CD4-positive, CD25-positive, alpha-beta regulatory T cell (primary cell): ENCODE results near the gene PLAGL2. TPM values are rescaled to one million over a fixed set of nuclear protein-coding genes. Genes with fewer than 3 reads are reported as not detected.

Experiments
- ATAC-seq, 2 donors: fragments of 150-1000 bp; cut with Tn5 transposase; one replicate each; pipeline ENCODE4 v1.10.0; 2021; ENCODE audit warnings: low read depth in 2 of 2, moderate number of reproducible peaks in 2 of 2, moderate library complexity in 1 of 2
- DNase-seq, 3 donors: peaks; one replicate each; pipeline versions ENCODE4 v3.0.0 to v3.0.0-alpha.2; 2012 to 2022; ENCODE audit warnings: mixed read lengths in 1 of 3
- H3K27ac ChIP-seq: one replicate; pipeline ENCODE4 v1.7.0; 2013; ENCODE audit warnings: mild to moderate bottlenecking, low read length; ENCODE audit not compliant: insufficient read depth, poor library complexity, severe bottlenecking
- H3K27me3 ChIP-seq: one replicate; pipeline ENCODE4 v1.7.0; 2013; ENCODE audit warnings: low read length; ENCODE audit not compliant: control insufficient read depth, insufficient read depth
- H3K36me3 ChIP-seq: one replicate; pipeline ENCODE4 v1.7.0; 2013; ENCODE audit warnings: mild to moderate bottlenecking, low read length, moderate library complexity; ENCODE audit not compliant: control insufficient read depth, insufficient read depth
- H3K4me1 ChIP-seq: 2 replicates; pipeline ENCODE4 v1.7.0; 2013; ENCODE audit warnings: mild to moderate bottlenecking, low read length; ENCODE audit not compliant: insufficient read depth, control insufficient read depth, poor library complexity, severe bottlenecking
- H3K4me3 ChIP-seq: one replicate; pipeline ENCODE4 v1.7.0; 2013; ENCODE audit warnings: low read depth, mild to moderate bottlenecking, low read length, moderate library complexity
- H3K9me3 ChIP-seq, 2 experiments: 1 replicate in 1 of 2; 2 replicates in 1 of 2; pipeline ENCODE4 v1.7.0; 2013; ENCODE audit warnings: low read length in 2 of 2, mild to moderate bottlenecking in 1 of 2, moderate library complexity in 1 of 2; ENCODE audit not compliant: control insufficient read depth in 2 of 2
- H3K27ac Mint-ChIP-seq, 3 donors: one replicate each; pipeline ENCODE4 v1.8.0; 2020 to 2022; ENCODE audit warnings: mild to moderate bottlenecking in 3 of 3, mixed read lengths in 3 of 3, moderate library complexity in 2 of 3
- H3K27me3 Mint-ChIP-seq: one replicate; pipeline ENCODE4 v1.8.0; 2022; ENCODE audit warnings: mild to moderate bottlenecking, mixed read lengths
- H3K36me3 Mint-ChIP-seq: one replicate; pipeline ENCODE4 v1.8.0; 2020; ENCODE audit warnings: mixed read lengths
- H3K4me1 Mint-ChIP-seq, 4 donors: one replicate each; pipeline ENCODE4 v1.8.0; 2020 to 2022; ENCODE audit warnings: mixed read lengths in 4 of 4, mild to moderate bottlenecking in 1 of 4
- H3K4me3 Mint-ChIP-seq, 4 donors: one replicate each; pipeline ENCODE4 v1.8.0; 2020 to 2022; ENCODE audit warnings: mild to moderate bottlenecking in 4 of 4, mixed read lengths in 4 of 4, moderate library complexity in 3 of 4
- H3K9me3 Mint-ChIP-seq, 7 donors: one replicate each; pipeline ENCODE4 v1.8.0; 2020 to 2022; ENCODE audit warnings: mixed read lengths in 7 of 7, mild to moderate bottlenecking in 3 of 7, moderate library complexity in 2 of 7
- polyA plus RNA-seq, 4 donors: library from polyadenylated mRNA; unstranded; fragments of 300-500 nt; fragmentation: Illumina TruSeq; gene quantifications; one replicate each; pipeline ENCODE4 v1.2.3, GENCODE V29; 2021
- total RNA-seq: library from RNA; stranded (reverse); gene quantifications from one replicate; pipeline ENCODE4 v1.2.3, GENCODE V29; 2022

PLAGL2 gene
- total and polyA plus RNA-seq, 5 donors from 2014 or later, result 2.8 to 22.9 (median 4.4) TPM

DNA sequence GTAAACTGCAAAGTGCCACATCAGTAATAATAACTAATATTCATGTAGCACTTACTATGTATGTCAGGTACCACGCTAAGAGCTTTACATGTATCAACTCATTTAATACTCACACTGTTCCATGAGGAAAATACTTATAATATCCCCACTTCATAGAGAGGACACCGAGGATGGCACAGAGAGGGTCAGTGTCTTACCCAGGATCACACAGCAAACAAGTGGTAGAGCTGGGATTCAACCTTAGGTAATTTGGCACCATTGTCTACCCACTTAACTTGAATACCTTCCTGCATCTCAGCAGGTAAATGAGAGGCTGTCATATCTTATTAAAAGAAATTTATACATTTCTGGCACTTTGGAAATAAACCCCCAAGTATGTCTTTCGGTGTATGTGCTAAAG lies 8.2 kb upstream of the PLAGL2 start:
- Mint-ChIP-seq H3K9me3 (no peaks in the 10 kb centered on the region), H3K27ac (no peak overlapping the region), H3K27me3 (peaks cover 4% of the 10 kb centered on the region), H3K36me3 (peaks cover 58% of the 10 kb centered on the region), H3K4me1 (peaks cover 11 to 22% (median 16%) of the 10 kb centered on the region in 4 donors), H3K4me3 (no peak overlapping the region)
- Histone ChIP-seq H3K27me3 (no peaks in the 10 kb centered on the region), H3K4me1 (no peaks in the 10 kb centered on the region), H3K9me3 (no peaks in the 10 kb centered on the region), H3K36me3 (peaks cover 65% of the 10 kb centered on the region), H3K27ac (no peak overlapping the region), H3K4me3 (no peak overlapping the region)
- no peak for ATAC-seq
- DNase-seq, result no peak

DNA sequence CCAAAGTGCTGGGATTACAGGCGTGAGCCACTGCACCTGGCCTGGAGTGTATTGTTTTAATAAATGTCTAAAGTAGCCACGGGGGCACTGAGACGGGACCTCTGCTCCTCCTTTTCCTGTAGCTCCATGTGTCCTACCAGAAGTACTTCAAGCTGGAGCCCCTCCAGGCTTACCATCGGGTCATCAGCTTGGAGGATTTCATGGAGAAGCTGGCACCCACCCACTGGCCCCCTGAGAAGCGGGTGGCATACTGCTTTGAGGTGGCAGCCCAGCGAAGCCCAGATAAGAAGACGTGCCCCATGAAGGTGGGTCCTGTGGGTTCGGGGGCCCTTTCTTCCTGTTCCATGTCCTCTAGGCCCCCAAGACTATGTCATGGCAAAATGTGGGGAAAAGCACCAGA lies 7.6 kb upstream of the PLAGL2 start:
- no peak for ATAC-seq
- Mint-ChIP-seq H3K36me3 (peaks cover 60% of the 10 kb centered on the region), H3K9me3 (no peaks in the 10 kb centered on the region), H3K27me3 (peaks cover 4% of the 10 kb centered on the region), H3K27ac (no peak overlapping the region), H3K4me1 (peaks cover 15 to 28% (median 20%) of the 10 kb centered on the region in 4 donors), H3K4me3 (no peak overlapping the region)
- Histone ChIP-seq H3K27me3 (no peaks in the 10 kb centered on the region), H3K4me1 (no peaks in the 10 kb centered on the region), H3K4me3 (no peak overlapping the region), H3K27ac (no peak overlapping the region), H3K9me3 (no peaks in the 10 kb centered on the region), H3K36me3 (peaks cover 65% of the 10 kb centered on the region)
- DNase-seq, result no peak

DNA sequence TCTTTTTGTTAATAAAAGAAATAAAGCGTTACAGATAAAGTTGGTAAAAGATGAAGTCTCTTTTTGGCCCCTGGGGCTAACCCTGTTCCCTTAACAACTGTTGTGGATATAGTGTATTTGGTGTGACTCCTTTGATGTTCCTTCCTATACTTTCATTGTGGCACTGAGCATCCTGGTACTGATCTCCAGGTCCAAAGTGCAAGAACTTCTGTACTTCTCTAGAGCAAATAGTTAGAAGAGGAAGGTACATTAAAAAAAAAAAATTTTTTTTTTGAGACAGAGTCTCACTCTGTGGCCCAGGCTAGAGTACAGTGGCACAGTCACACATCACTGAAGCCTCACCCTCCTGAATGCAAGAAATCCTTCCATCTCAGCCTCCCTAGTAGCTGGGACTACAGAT lies 6.3 kb upstream of the PLAGL2 start:
- H3K4me3 ChIP-seq, result no peak overlapping the region
- ATAC-seq (no peak), DNase-seq (no peak)
- H3K27ac ChIP-seq, result no peak overlapping the region
- no peaks in the 10 kb centered on the region for H3K27me3 ChIP-seq
- no peaks in the 10 kb centered on the region for H3K9me3 ChIP-seq
- Mint-ChIP-seq H3K36me3 (peaks cover 56% of the 10 kb centered on the region), H3K4me1 (peaks cover 18 to 37% (median 25%) of the 10 kb centered on the region in 4 donors), H3K9me3 (no peaks in the 10 kb centered on the region), H3K27ac (no peak overlapping the region), H3K27me3 (peaks cover 4% of the 10 kb centered on the region), H3K4me3 (no peak overlapping the region)
- peaks cover 7% of the 10 kb centered on the region for H3K4me1 ChIP-seq
- H3K36me3 ChIP-seq, result peaks cover 56% of the 10 kb centered on the region

DNA sequence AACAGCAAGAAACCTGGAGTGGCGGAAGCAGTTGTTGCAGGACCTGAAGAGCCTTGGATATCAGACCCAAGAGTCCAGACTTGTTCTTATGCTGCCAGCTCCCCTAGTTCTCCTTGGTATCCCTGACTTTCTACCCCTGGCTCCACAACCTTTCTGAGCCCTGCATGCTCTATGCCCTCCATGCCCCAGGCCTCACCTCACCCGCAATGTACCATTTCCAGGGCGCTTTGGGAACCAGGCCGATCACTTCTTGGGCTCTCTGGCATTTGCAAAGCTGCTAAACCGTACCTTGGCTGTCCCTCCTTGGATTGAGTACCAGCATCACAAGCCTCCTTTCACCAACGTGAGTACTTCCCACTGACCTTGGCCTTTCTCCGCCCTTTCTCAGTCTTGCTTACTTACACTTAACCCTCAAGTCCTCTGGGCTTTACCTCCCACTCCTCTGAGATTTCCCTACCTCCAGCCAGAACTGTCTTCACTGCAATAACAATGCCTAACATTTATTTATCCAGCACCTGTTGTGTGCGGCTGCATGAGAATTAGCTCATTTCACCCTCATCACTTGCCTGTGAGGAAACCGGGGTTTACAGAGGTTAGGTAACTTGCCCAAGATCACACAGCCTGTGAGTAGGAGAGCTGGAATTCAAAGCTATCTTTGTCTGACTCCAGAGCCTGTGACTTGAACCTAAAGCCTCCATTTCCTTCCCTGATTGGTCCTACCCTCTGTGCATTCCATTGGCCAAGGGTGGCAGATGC lies 2.5 kb upstream of the PLAGL2 start:
- ATAC-seq, result no peak
- peaks cover 36% of the 10 kb centered on the region for H3K4me1 ChIP-seq
- peaks cover 26 to 63% (median 42%) of the 10 kb centered on the region in 4 donors for H3K4me1 Mint-ChIP-seq
- no peak overlapping the region for H3K27ac ChIP-seq
- H3K4me3 ChIP-seq, result no peak overlapping the region
- H3K4me3 Mint-ChIP-seq, result peak overlapping the region; percentile 70 to 98 (median 91)
- no peaks in the 10 kb centered on the region for H3K9me3 Mint-ChIP-seq
- peaks cover 4% of the 10 kb centered on the region for H3K27me3 Mint-ChIP-seq
- H3K9me3 ChIP-seq, result no peaks in the 10 kb centered on the region
- H3K27ac Mint-ChIP-seq, result peak overlapping the region; percentile 4 to 94 (median 82)
- H3K36me3 ChIP-seq, result peaks cover 20% of the 10 kb centered on the region
- DNase-seq, result no peak
- no peaks in the 10 kb centered on the region for H3K27me3 ChIP-seq
- peaks cover 32% of the 10 kb centered on the region for H3K36me3 Mint-ChIP-seq

DNA sequence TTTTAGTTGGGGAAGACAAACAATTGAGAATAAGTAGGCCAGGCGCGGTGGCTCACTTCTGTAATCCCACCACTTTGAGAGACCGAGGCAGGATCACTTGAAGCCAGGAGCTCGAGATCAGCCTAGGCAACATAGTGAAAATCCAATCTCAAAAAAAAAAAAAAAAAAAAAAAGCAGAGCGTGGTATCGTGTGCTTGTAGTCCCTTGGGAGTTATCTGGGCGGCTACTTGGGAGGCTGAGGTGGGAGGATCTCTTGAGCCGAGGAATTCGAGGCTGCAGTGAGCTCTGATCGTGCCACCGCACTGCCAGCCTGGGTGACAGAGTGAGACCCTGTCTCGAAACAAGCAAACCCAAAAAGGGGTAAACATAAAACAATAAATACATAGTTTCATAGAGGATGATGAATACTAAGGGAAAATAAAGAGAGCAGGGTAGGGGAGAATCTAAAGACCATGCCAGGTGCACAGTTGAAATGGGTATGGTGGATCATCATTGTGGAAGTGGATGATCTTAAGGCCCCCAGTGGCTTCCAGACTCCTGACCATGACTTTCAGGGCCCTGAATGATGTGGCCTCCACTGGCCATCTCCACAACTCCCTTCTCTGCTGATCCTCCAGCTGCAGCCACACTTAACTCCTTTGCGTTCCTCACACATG lies 1.1 kb upstream of the PLAGL2 start:
- H3K4me3 ChIP-seq, result peak overlapping the region; percentile 91
- peak overlapping the region; percentile 71 for H3K27ac ChIP-seq
- no peaks in the 10 kb centered on the region for H3K9me3 Mint-ChIP-seq
- H3K36me3 Mint-ChIP-seq, result peaks cover 24% of the 10 kb centered on the region
- peak overlapping the region; percentile 90 to 98 (median 94) for H3K4me3 Mint-ChIP-seq
- H3K27me3 Mint-ChIP-seq, result no peaks in the 10 kb centered on the region
- peaks cover 13% of the 10 kb centered on the region for H3K36me3 ChIP-seq
- H3K27me3 ChIP-seq, result no peaks in the 10 kb centered on the region
- no peak for ATAC-seq
- DNase-seq, result no peak
- H3K4me1 Mint-ChIP-seq, result peaks cover 37 to 75% (median 51%) of the 10 kb centered on the region in 4 donors
- H3K27ac Mint-ChIP-seq, result peak overlapping the region; percentile 82 to 94 (median 92)
- peaks cover 50% of the 10 kb centered on the region for H3K4me1 ChIP-seq
- H3K9me3 ChIP-seq, result no peaks in the 10 kb centered on the region

DNA sequence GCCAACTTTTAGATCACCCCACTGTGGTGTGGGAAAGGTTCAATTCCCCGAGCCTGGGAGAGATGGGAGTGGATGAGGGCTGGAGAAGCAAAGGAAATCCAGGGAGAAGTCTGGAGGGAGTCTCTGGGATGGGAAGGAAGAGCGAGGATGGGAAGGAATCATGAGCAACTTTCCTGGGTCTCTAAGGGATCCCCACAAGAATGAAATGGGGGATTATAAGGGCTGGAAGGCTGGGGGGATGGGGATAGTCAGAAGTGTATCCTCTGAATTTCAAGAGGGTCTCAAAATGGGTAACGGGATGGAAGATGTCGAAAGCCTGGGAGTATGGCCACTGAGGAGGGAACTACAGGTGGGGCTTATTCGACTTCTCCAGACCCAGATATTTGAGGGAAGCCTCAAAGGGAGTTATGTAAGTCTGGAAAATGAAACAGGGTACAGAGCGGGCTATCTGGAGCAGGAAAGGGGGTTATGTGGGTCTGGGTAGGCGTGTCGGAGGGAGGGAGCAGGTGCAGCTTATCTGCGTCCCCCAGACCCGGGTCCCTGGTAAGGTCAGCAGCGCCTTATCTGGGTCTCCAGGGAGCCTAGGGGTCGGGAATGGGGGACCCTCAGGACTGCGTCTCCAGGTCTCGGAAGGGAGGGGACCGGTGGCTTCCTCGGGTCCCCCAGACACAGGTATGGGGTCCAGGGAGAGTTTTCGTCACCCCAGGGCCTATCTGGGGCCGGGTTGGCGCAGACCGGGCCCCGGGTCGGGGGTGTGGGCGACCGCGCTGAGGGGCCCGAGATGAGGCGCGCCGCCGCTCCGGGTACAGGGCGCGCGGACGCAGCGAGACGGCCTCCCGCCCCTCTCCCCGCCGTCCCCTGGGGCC lies 550 bp downstream of the PLAGL2 start:
- H3K36me3 ChIP-seq, result peaks cover 9% of the 10 kb centered on the region
- Mint-ChIP-seq H3K4me1 (peaks cover 38 to 86% (median 65%) of the 10 kb centered on the region in 4 donors), H3K27me3 (no peaks in the 10 kb centered on the region), H3K36me3 (peaks cover 25% of the 10 kb centered on the region), H3K9me3 (no peaks in the 10 kb centered on the region), H3K4me3 (peak overlapping the region; percentile 95 to 98 (median 97)), H3K27ac (peak overlapping the region; percentile 82 to 94 (median 89))
- ATAC-seq (no peak), DNase-seq (peak in 1 of 3 donors; percentile 36)
- H3K27me3 ChIP-seq, result no peaks in the 10 kb centered on the region
- H3K27ac ChIP-seq, result peak overlapping the region; percentile 69
- peaks cover 61% of the 10 kb centered on the region for H3K4me1 ChIP-seq
- peak overlapping the region; percentile 81 for H3K4me3 ChIP-seq
- no peaks in the 10 kb centered on the region for H3K9me3 ChIP-seq
